Activated CD8-positive, alpha-beta memory T cell treated with anti-CD3 and anti-CD28 coated beads for 48 hours (primary cell): ENCODE results near the gene SAMD14.

Experiments used
- DNase-seq, 3 experiments: peaks; one replicate each; pipeline ENCODE4 v3.0.0-alpha.2; 2020; ENCODE audit warnings: low read depth in 2 of 3, low spot score in 2 of 3

The SAMD14 gene

GRCh38 chr17:50113624-50114320 is 16.2 kb downstream of the SAMD14 start:
- no peak for DNase-seq

DNA sequence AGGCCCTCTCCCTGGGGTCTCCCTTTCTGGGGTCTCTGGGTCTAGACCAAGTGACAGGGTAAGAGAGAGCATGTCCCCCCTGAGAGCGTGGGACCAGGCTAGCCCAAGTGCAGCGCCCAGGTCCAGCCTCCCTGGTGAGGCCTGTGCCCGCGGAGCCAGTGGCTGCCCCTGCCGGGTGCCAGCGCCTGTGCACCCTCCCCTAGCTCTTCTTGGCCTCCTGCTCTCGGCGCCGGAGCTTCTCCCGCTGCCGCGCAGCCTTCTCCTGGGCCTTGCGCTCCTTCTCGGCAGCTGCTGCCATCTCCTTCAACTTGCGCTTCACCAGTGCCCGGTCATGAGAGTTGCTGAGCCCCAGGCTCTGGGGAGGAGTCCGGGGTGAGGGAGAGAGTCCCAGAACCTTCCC is 17.3 kb downstream of the SAMD14 start:
- DNase-seq = no peak

DNA sequence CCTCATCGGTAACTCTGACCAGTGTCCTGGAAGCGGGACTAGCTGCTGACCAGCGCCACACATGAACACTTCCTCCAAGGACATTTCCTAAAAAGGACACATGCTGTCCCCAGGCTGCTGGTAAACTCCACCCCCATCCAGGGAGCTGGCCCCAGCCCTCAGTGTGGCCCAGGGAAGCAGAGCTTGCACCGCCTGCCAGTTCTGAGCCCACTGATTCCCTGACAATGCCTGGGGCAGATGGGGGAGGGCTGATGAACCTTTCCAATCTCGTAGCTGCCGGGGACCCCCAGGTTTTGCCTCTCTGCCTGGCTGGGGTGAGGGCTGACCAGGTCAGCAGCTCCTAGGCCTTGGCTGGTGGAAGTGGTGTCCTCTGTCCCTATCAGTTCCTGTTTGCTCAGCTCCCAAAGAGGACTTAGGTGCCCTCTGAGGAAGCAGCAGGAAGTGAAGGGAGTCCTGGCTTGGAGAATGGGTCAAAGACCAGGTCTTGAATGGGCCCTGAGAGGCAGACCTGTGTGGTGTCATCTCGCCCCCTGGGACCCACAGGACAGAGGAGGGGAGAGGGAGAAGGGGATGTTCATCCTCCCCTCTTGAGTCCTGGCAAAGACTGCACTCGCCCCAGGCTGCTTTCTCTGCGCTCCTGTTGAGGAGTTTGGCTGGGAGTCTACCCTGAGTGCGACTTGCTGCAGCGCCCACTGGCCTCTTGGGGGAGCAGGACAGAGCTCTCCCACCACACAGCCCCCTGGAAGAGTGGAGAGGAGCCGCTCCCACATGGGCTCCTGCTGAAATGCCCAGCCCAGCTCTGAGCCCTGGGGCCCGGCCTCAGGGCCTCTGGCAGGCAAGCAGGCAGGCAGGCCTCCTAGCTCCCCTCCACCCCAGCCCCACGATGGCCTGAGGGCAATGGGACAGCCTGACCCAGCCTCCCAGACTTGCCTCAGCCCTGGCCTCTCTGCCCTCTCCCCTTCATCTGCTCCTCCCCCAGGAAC is 18.0 kb downstream of the SAMD14 start:
- no peak for DNase-seq

GRCh38 chr17:50110591-50111349 is 19.2 kb downstream of the SAMD14 start:
- no peak for DNase-seq

GRCh38 chr17:50109785-50110184 is 20.2 kb downstream of the SAMD14 start:
- no peak for DNase-seq

DNA sequence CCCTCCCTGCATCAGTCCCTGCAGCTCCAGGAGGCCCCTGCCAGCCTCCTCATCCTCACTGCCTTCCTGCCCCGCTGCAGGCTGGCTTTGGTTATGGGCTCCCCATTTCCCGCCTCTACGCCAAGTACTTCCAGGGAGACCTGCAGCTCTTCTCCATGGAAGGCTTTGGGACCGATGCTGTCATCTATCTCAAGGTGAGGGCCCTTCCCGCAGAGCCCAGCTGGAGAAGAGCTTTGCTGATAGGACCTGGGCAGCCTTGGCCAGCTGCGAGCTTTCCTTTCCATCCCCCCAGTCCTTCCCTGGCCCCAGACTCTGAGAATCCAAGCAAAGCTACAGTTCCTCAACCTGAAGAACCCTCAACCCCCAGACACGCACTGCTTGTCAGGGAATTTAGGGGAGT is 20.8 kb downstream of the SAMD14 start:
- no peak for DNase-seq

- DNase-seq = no peak
Measured at GRCh38 chr17:50108556-50108955, 21.4 kb downstream of the SAMD14 start.

DNA sequence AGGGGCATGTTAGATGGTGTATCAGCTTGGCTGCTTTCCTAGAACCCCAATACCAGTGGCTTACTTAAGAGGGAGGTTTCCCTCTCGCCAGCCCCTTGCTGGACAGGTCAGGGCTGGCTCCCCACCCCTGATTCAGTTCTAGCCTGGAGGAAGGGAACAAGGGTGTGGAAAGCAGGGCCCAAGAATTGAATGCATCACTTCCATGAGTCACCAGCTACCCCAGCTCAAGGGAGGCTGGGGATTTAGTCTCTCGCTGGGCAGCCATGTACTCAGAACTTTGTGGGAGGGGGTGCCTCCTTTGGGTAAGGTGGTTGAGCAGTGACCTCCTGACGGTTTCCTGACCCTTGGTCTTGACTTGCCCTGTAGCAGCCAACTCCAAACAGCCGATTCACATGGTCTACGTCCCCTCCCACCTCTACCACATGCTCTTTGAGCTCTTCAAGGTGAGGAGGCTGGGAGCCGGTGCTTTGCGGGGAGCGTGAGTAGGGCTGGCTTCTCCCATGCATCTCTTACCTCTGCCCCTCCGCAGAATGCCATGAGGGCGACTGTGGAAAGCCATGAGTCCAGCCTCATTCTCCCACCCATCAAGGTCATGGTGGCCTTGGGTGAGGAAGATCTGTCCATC is 22.1 kb downstream of the SAMD14 start:
- DNase-seq = no peak

- no peak for DNase-seq
Measured at GRCh38 chr17:50106393-50107131, 23.4 kb downstream of the SAMD14 start.

DNA sequence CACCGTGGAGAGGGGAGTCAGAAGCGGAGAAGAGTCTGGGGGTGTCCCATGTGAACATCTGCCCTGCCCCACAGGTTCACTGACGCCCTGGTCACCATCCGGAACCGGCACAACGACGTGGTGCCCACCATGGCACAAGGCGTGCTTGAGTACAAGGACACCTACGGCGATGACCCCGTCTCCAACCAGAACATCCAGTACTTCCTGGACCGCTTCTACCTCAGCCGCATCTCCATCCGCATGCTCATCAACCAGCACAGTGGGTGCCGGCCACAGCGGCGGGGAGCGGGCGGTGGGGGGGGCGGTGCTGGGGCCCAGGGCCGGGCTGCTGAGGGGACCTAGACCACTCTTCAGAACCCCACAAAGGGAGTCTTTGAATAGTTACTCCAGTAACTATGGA is 24.1 kb downstream of the SAMD14 start:
- DNase-seq = no peak

DNA sequence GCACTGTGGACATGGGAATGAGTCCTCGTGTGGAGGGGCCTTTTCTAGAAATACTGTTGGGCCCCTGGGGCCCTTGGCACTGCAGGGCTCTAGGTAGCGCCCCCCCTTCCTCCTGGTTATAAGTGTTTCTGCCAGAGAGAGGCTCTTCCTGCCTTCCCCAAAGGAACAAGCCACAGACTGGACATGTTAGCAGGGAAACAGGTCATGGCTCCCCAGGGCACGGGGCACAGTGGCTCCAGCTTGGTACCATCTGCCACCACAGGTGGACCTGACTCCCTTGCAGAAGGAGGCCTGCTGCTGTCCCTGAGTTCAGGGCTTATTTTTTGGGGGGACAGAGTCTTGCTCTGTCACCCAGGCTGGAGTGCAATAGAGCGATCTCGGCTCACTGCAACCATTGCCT is 26.0 kb downstream of the SAMD14 start:
- no peak for DNase-seq

GRCh38 chr17:50103252-50103651 is 26.7 kb downstream of the SAMD14 start:
- no peak for DNase-seq

- no peak for DNase-seq
Measured at GRCh38 chr17:50102164-50102991, 27.6 kb downstream of the SAMD14 start.

- DNase-seq = no peak
Measured at GRCh38 chr17:50101346-50102163, 28.4 kb downstream of the SAMD14 start.

DNA sequence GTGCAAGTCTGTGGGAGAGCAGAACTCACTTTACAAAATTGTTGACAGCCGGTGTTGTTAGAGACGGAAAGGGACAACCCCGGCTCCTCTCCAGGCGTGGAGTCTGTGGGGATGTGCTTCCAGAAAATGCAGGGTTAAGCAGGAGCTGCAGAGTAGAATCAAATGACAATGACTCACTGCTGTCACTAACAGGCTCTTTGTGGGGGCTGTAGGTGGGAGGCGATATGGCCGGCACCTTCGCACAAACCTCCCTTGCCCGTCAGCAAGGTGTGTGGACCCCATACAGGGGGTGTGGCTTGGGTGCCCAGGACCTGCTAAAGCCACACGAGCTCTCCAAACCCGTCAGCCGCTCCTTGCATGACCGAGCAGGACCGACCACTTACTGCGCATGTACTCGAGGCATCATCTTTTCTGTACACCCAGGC is 29.0 kb downstream of the SAMD14 start:
- no peak for DNase-seq

DNA sequence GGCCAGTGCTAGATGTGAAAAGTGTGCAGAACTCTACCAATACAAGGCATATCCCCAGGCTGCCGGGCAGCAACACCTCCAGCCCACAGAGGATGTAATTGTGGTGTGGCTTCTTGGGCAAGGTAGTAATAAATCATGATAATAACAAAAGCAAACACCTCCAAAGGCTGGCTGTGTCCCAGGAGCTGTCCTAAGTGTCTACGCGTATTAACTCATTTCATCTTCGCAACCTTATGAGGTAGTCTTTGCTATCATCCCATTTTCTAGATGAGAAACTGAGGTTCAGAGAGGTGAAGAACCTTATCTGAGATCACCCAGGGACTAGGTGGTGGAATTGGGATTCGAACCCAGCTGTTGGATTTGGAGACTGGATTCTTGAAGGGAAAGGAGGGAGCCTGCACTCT is 29.5 kb downstream of the SAMD14 start:
- DNase-seq = no peak

GRCh38 chr17:50099003-50099402 is 31.0 kb downstream of the SAMD14 start:
- no peak for DNase-seq

- DNase-seq = no peak
Measured at GRCh38 chr17:50098583-50098982, 31.4 kb downstream of the SAMD14 start.

GRCh38 chr17:50097926-50098325 is 32.0 kb downstream of the SAMD14 start:
- DNase-seq = no peak
